GM21717 (cell line): Measurements from ENCODE around the gene JAKMIP2.

Experiments used
- ATAC-seq: cut with Tn5 transposase; IDR thresholded peaks from one replicate; pipeline ENCODE4 v1.9.1; 2021; ENCODE audit warnings: mild to moderate bottlenecking, moderate library complexity; ENCODE audit not compliant: unreplicated experiment

Gene JAKMIP2

GRCh38 chr5:147789820-147790219 lies 7.3 kb upstream of the JAKMIP2 start:
- ATAC-seq, result no peak

- ATAC-seq, result no peak
Observed at GRCh38 chr5:147788023-147788422, 5.5 kb upstream of the JAKMIP2 start.

GRCh38 chr5:147786142-147786541 lies 3.6 kb upstream of the JAKMIP2 start:
- no peak for ATAC-seq

GRCh38 chr5:147784146-147784987 lies 1.8 kb upstream of the JAKMIP2 start:
- ATAC-seq, result no peak

- no peak for ATAC-seq
Observed at GRCh38 chr5:147780924-147781573, 1.5 kb downstream of the JAKMIP2 start.

GRCh38 chr5:147779694-147780093 lies 2.8 kb downstream of the JAKMIP2 start:
- ATAC-seq, result no peak

GRCh38 chr5:147776989-147777388 lies 5.5 kb downstream of the JAKMIP2 start:
- no peak for ATAC-seq

GRCh38 chr5:147773587-147773986 lies 8.9 kb downstream of the JAKMIP2 start:
- ATAC-seq, result no peak

- no peak for ATAC-seq
Observed at GRCh38 chr5:147773139-147773538, 9.4 kb downstream of the JAKMIP2 start.

- ATAC-seq, result no peak
Observed at GRCh38 chr5:147767048-147767447, 15.5 kb downstream of the JAKMIP2 start.

GRCh38 chr5:147763791-147764525 lies 18.6 kb downstream of the JAKMIP2 start:
- ATAC-seq, result no peak

- no peak for ATAC-seq
Observed at GRCh38 chr5:147760086-147760875, 22.2 kb downstream of the JAKMIP2 start.

- ATAC-seq, result no peak
Observed at GRCh38 chr5:147759441-147759840, 23.1 kb downstream of the JAKMIP2 start.

GRCh38 chr5:147756566-147756965 lies 26.0 kb downstream of the JAKMIP2 start:
- ATAC-seq, result no peak

GRCh38 chr5:147754372-147755122 lies 28.0 kb downstream of the JAKMIP2 start:
- no peak for ATAC-seq

GRCh38 chr5:147753765-147754164 lies 28.8 kb downstream of the JAKMIP2 start:
- ATAC-seq, result no peak

GRCh38 chr5:147752666-147753290 lies 29.8 kb downstream of the JAKMIP2 start:
- no peak for ATAC-seq

- no peak for ATAC-seq
Observed at GRCh38 chr5:147752033-147752432, 30.5 kb downstream of the JAKMIP2 start.

- ATAC-seq, result no peak
Observed at GRCh38 chr5:147751156-147751830, 31.2 kb downstream of the JAKMIP2 start.
